GM10266 (cell line): Measurements from ENCODE around the gene ABCC4.
A peak's percentile ranks its signal among the peaks of the same experiment; 100 is the strongest.

ENCODE experiments used
- DNase-seq: peaks from one replicate; pipeline ENCODE4 v3.0.0; 2012; ENCODE audit errors: extremely low spot score
- TF ChIP-seq, protein P1 (sequence below): IDR thresholded peaks from 2 replicates; pipeline ENCODE4 v1.5.1; 2012; ENCODE audit warnings: mild to moderate bottlenecking, low read depth; ENCODE audit not compliant: control insufficient read depth, insufficient read depth; ENCODE audit errors: missing control alignments

ABCC4 gene

DNA sequence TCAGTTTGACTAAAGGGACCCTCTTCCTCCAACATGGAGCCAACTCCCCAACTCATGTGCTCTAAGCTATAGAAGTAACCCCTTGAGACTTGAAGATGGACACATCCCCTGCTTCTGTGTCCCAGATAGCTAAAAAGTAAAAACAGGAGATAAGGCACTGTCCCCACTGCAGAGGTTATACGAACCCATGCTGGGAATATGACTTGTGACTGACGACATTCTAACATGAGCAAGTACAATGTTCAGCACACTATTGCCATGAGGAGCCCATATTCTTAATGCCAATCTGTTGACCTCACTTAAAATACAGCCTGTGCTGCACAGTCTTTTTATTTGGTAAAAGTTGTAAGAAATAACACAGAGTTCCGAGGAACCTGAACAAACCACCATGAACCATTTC is 71.4 kb downstream of the ABCC4 start:
- TF ChIP-seq, protein P1, sequence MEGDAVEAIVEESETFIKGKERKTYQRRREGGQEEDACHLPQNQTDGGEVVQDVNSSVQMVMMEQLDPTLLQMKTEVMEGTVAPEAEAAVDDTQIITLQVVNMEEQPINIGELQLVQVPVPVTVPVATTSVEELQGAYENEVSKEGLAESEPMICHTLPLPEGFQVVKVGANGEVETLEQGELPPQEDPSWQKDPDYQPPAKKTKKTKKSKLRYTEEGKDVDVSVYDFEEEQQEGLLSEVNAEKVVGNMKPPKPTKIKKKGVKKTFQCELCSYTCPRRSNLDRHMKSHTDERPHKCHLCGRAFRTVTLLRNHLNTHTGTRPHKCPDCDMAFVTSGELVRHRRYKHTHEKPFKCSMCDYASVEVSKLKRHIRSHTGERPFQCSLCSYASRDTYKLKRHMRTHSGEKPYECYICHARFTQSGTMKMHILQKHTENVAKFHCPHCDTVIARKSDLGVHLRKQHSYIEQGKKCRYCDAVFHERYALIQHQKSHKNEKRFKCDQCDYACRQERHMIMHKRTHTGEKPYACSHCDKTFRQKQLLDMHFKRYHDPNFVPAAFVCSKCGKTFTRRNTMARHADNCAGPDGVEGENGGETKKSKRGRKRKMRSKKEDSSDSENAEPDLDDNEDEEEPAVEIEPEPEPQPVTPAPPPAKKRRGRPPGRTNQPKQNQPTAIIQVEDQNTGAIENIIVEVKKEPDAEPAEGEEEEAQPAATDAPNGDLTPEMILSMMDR = no peak
- no peak for DNase-seq

DNA sequence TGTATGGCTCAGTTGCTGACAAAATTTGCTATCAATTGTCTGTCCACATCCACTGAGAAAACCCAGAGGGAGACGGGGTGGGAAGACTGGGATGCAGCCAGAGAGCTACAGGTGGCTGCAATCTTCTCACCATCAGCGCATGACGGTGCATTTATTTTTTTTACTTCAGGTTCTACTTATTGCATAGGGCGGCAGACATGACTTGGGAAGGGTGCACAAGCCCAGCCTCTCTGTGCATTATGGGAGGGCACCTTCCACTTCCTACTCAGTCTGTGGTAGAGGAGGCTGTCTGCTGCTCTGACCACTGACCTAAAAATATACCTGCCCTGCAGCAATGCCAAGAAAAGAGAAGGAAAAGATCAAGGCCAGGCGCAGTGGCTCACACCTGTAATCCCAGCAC is 73.1 kb downstream of the ABCC4 start:
- DNase-seq = no peak
- TF ChIP-seq, protein P1 = no peak

DNA sequence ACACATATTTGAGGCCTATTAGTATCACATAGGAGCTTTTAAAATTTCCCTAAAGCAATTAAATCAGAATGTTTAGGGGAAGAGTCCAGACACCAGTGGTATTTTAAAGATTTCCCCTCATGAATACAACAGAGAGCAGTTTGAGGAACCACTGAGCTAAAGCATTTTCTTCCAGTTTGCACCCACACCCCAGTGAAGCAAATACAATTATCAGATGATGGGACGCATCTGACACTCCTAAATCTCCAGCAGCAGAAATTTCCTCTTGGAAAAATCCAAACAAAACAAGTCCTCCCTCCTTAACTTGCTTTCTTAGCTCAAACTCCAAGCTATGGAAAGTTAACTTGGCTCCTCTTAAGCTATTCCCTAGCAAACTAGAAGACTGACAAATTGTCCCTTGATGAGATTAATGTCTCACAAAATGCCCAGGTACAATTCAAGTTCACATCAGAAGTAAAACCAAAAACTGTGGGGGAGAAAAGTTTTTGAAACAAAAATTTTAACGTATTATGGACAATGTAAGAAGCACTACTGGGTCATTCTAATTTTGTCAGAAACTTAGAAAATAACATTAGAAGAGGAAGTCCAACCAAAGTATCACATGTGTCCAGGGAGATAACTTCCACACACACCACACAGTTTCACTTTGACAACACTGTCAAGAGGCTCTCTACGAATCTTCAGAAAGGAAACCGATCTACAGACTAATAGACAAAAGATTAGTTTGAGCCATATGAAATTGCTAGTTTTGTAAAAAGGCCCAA is 74.1 kb downstream of the ABCC4 start:
- DNase-seq = peak; percentile 66
- TF ChIP-seq, protein P1 = no peak

DNA sequence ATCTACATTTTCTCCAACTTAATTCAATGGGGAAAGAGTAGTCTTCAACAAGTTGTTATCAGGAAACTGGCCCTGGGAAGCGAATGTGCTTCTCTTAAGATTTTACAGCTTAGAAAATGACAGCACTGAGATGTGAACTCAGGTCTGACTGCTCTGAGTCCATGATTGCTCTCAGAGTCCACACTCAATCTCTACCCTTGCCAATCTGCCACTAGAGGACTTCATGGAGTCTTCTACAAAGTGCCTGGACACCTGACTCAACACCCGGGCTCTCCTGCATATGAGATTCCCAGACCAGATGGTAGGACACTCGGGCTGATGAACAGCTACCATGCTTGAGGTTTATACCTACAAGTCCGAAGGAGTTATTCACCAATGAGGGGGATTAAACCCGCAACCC is 74.8 kb downstream of the ABCC4 start:
- DNase-seq = no peak
- TF ChIP-seq, protein P1 = peak; percentile 30

DNA sequence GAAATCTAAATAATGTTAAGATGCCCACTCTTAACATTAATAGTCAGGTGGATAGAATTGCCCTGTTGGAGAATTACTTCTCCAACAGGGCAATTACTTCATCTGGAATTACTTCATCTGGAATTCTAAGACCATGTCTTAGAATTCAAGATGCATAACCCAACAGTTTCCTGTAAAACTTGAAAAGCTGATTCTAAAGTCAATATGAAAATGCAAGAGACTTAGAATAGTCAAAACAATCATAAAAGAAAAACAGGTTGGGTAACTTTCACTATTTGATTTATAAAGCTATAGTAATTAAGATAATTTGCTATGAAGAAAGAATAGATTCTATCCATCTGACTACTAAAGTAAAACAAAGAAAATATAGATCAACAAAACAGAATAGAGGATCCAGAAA is 75.2 kb downstream of the ABCC4 start:
- DNase-seq = no peak
- TF ChIP-seq, protein P1 = no peak

DNA sequence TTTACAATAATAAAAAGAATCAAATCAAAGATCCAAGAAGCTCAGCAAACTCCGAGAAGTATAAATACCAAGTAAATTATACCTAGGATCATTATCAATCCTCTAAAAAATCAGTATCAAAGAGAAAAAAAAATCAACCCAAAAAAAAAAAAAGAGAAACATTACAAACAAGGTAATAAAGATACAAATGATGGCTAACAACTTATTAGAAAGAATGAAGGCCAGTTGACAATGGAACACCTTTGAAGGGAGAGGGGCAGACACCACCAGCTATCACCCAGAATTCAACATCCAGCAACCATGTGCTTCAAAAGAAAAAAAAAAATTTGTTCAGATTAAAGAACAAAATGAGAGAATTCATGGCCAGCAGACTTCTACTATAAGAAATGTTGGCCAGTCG is 77.2 kb downstream of the ABCC4 start:
- TF ChIP-seq, protein P1 = no peak
- DNase-seq = no peak

DNA sequence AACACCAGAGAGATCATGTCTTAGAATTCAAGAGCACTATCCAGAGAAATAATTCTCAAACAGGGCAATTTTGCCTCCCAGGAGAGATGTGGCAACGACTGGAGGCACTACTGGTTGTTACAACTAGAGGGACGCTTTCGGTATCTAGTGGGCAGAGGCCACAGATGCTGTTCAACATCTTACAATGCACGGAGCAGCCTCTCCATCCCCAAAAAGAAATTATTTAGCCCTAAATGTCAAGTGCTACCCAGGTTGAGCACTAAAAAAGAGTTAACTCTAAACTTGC is 78.6 kb downstream of the ABCC4 start:
- TF ChIP-seq, protein P1 = no peak

More for the DNA sequence above, 78.6 kb downstream of the ABCC4 start:
- DNase-seq = no peak
